Glutamatergic neuron (in vitro differentiated cells): ENCODE results near the gene SNX13. TPM values are rescaled to one million over a fixed set of nuclear protein-coding genes. Genes with fewer than 3 reads are reported as not detected.

Source experiments
- DNase-seq: peaks from one replicate; pipeline ENCODE4 v3.0.0; 2022
- H3K27ac Mint-ChIP-seq: one replicate; pipeline ENCODE4 v1.8.0; 2020; ENCODE audit warnings: mild to moderate bottlenecking, mixed read lengths, inconsistent platforms; ENCODE audit not compliant: unreplicated experiment
- H3K27me3 Mint-ChIP-seq: one replicate; pipeline ENCODE4 v1.8.0; 2020; ENCODE audit warnings: mild to moderate bottlenecking, moderate library complexity, mixed read lengths, inconsistent platforms; ENCODE audit not compliant: unreplicated experiment
- H3K36me3 Mint-ChIP-seq: one replicate; pipeline ENCODE4 v1.8.0; 2020; ENCODE audit warnings: mild to moderate bottlenecking, mixed read lengths, inconsistent platforms; ENCODE audit not compliant: unreplicated experiment
- H3K4me1 Mint-ChIP-seq: one replicate; pipeline ENCODE4 v1.8.0; 2020; ENCODE audit warnings: mild to moderate bottlenecking, low read depth, mixed read lengths, inconsistent platforms; ENCODE audit not compliant: unreplicated experiment
- H3K4me3 Mint-ChIP-seq: one replicate; pipeline ENCODE4 v1.8.0; 2020; ENCODE audit warnings: mild to moderate bottlenecking, mixed read lengths, inconsistent platforms; ENCODE audit not compliant: unreplicated experiment
- H3K9me3 Mint-ChIP-seq: one replicate; pipeline ENCODE4 v1.8.0; 2020; ENCODE audit warnings: mild to moderate bottlenecking, moderate library complexity, mixed read lengths, inconsistent platforms; ENCODE audit not compliant: unreplicated experiment
- total RNA-seq: library from RNA; stranded (reverse); fragmentation: NEBNext Ultra II Directional; extraction: Animal tissue kit (Norgen Biotek cat#: 25700); gene quantifications from one replicate; pipeline ENCODE4 v1.2.1, GENCODE V29; 2021; ENCODE audit not compliant: unreplicated experiment
- TF ChIP-seq, protein P1 (sequence below): fragments of 200-600 bp; sonication (generic); IDR thresholded peaks from one replicate; pipeline ENCODE4 v1.5.0; 2021; ENCODE audit not compliant: partially characterized antibody, unreplicated experiment

The SNX13 gene
- total RNA-seq, 1 donor from 2014 or later = 29.9 TPM

DNA sequence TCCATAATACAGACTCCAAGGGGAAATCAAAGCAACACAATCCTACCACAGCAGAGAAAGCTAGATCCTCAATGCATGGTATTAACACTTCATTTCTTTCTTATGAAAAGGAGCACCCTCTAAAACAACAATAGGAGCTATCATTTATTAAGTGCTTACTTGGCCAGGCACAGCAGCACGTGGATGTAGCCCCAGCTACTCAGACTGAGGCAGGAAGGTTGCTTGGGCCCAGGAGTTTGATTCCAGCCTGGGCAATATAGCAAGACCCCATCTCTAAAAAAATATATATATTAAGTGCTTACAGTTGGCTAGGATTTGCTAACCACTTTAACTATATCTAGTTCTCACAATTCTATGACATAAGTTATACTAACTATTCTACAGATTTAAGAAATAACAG, 12.2 kb downstream of the SNX13 start:
- H3K36me3 Mint-ChIP-seq = no peaks in the 10 kb centered on the region
- H3K27ac Mint-ChIP-seq = no peak overlapping the region
- peaks cover 15% of the 10 kb centered on the region for H3K4me1 Mint-ChIP-seq
- TF ChIP-seq, protein P1, sequence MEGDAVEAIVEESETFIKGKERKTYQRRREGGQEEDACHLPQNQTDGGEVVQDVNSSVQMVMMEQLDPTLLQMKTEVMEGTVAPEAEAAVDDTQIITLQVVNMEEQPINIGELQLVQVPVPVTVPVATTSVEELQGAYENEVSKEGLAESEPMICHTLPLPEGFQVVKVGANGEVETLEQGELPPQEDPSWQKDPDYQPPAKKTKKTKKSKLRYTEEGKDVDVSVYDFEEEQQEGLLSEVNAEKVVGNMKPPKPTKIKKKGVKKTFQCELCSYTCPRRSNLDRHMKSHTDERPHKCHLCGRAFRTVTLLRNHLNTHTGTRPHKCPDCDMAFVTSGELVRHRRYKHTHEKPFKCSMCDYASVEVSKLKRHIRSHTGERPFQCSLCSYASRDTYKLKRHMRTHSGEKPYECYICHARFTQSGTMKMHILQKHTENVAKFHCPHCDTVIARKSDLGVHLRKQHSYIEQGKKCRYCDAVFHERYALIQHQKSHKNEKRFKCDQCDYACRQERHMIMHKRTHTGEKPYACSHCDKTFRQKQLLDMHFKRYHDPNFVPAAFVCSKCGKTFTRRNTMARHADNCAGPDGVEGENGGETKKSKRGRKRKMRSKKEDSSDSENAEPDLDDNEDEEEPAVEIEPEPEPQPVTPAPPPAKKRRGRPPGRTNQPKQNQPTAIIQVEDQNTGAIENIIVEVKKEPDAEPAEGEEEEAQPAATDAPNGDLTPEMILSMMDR = no peak
- no peak overlapping the region for H3K4me3 Mint-ChIP-seq
- DNase-seq = no peak
- H3K9me3 Mint-ChIP-seq = no peaks in the 10 kb centered on the region
- no peaks in the 10 kb centered on the region for H3K27me3 Mint-ChIP-seq

DNA sequence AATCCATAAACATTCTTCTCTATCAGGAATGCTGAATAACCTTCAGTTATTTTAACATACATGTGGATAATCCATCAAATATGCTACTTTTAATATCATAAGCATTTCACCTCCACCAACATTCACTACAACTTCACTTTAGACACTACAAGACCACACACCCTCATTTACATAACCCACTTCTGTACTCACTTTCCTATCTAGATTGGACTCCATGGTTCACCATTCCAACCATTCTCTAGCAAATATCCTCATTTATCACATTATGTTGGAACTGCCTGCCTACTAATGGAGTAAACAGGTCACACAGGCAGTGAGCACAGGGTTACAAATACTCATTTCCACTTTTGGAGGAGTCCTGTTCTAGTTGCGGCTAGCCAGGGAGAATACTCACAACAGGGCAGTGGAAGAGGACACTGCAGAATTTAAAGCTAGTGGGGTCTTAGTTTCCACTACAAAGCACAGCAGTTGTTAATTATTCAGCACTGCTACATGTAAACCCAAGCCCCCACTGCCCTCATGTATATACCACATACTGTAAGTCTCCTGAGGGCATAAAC, 18.4 kb downstream of the SNX13 start:
- H3K4me1 Mint-ChIP-seq = peaks cover 7% of the 10 kb centered on the region
- H3K9me3 Mint-ChIP-seq = no peaks in the 10 kb centered on the region
- H3K27me3 Mint-ChIP-seq = no peaks in the 10 kb centered on the region

DNA sequence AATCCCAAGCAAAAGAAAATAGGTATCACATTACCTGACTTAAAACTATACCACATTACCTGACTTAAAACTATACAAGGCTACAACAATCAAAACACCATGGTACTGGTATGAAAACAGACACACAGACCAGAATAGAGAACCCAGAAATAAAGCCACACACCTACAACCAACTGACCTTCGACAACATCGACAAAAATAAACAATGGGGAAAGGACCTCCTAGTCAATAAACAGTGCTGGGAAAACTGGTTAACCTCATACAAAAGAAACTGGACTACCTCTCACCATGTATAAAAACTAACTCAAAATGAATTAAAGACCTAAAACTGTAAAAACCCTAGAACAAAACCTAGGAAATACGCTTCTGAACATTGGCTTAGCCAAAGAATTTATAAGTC, 22.5 kb downstream of the SNX13 start:
- Mint-ChIP-seq H3K4me1 (peaks cover 6% of the 10 kb centered on the region), H3K27ac (no peak overlapping the region), H3K36me3 (no peaks in the 10 kb centered on the region), H3K4me3 (no peak overlapping the region), H3K9me3 (no peaks in the 10 kb centered on the region), H3K27me3 (no peaks in the 10 kb centered on the region)
- TF ChIP-seq, protein P1 = no peak
- DNase-seq = no peak

More for the DNA sequence above, 18.4 kb downstream of the SNX13 start:
- Mint-ChIP-seq H3K27ac (peak overlapping the region; percentile 30), H3K4me3 (no peak overlapping the region), H3K36me3 (no peaks in the 10 kb centered on the region)
- no peak for DNase-seq
- TF ChIP-seq, protein P1 = no peak

DNA sequence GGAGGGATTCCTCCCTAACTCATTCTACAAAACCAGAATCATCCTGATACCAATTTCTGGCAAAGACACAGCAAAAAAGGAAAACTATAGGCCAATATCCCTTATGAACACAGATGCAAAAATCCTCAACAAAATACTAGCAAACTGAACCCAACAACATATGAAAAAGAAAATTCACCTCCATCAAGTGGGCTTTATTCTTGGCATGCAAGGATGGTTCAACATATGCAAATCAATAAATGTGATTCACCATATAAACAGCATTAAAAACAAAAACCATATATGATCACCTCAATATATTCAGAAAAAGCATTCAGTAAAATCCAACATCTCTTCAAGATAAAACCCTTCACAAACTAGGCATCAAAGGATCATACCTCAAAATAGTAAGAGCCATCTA, 23.5 kb downstream of the SNX13 start:
- Mint-ChIP-seq H3K9me3 (no peaks in the 10 kb centered on the region), H3K4me3 (no peak overlapping the region), H3K27ac (no peak overlapping the region), H3K27me3 (no peaks in the 10 kb centered on the region), H3K36me3 (no peaks in the 10 kb centered on the region), H3K4me1 (peaks cover 3% of the 10 kb centered on the region)
- no peak for DNase-seq
- TF ChIP-seq, protein P1 = no peak

DNA sequence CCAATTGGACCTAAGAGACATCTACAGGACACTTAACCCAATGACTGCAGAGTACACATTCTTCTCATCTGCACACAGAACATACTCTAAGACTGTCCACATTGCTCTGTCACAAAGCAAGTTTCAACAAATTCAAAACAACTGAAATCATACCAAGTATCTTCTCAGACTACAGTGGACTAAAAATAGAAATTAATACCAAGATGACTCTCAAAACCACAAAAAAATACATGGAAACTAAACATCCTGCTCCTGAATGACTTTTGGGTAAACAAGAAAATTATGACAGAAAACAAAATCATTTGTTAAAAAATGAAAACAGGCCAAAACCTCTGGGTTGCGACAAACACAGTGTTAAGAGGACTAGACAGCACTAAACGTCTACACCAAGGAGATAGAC, 24.5 kb downstream of the SNX13 start:
- Mint-ChIP-seq H3K36me3 (no peaks in the 10 kb centered on the region), H3K27ac (no peak overlapping the region), H3K4me3 (no peak overlapping the region), H3K4me1 (peaks cover 2% of the 10 kb centered on the region), H3K27me3 (no peaks in the 10 kb centered on the region), H3K9me3 (no peaks in the 10 kb centered on the region)
- TF ChIP-seq, protein P1 = no peak
- no peak for DNase-seq
